GM19099 (cell line): ENCODE measurements around the gene NAA60.

Experiments
- POLR2A ChIP-seq: IDR thresholded peaks from 3 replicates; pipeline ENCODE4 v1.6.1; 2011; ENCODE audit warnings: low read depth; ENCODE audit not compliant: insufficient read length; ENCODE audit errors: extremely low read depth

Gene NAA60

GRCh38 chr16:3486506-3487215 is 43.2 kb downstream of the NAA60 start:
- TF ChIP-seq POLR2A: no peak

GRCh38 chr16:3487521-3488410 is 44.3 kb downstream of the NAA60 start:
- no peak for TF ChIP-seq POLR2A

GRCh38 chr16:3488801-3489200 is 45.3 kb downstream of the NAA60 start:
- TF ChIP-seq POLR2A: no peak

DNA sequence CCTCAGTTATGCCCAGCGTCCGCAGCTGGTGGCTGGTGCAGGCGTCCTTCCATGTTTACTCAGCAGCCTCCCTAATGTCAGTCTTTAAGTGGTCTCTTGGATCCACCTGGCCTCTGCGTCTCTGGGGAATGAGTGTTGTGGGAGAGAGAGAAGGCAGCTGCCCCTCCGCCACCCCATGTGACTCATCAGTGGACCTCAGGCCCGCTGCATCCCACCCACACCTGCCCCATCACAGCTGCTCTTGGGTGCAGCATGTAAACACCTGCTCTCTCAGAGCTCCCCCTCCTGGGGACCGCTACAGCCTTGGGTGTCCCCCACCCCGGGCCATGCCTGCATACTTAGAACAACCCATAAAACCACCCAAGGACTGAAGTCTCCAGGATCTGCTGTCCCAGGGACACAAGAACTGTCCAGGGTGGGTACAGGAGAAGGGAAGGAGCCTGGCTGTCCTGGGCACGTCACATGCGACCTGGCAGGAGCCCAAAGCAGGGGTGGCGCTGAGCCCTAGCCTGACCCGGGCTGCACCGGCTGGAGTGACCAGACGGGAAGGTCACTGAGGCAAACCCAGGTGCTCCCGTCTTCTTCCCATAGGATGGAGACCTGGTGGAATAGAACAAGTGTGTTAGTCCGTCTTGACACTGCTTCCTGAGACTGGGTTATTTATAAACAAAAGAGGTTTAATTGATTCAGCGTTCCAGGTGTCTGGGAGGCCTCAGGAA is 47.6 kb downstream of the NAA60 start:
- no peak for TF ChIP-seq POLR2A

DNA sequence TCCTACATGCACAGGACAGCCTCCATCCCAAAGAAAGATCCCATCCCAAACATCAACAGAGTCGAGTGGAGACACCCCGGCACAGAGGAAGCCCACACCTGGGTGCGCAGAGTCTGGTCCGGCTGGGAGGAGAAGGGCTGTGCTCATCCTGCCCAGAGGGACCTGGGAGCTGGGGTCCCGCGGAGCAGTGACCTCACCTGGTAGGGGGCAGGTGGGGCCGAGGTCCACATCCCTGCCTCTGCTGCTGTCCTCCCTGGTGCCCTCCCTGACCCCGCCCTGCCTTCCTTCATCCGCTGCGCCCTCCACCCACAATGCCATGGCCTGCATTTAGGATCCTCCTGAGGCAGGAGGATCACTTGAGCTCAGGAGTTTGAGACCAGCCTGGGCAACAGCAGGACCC is 48.9 kb downstream of the NAA60 start:
- TF ChIP-seq POLR2A: no peak

DNA sequence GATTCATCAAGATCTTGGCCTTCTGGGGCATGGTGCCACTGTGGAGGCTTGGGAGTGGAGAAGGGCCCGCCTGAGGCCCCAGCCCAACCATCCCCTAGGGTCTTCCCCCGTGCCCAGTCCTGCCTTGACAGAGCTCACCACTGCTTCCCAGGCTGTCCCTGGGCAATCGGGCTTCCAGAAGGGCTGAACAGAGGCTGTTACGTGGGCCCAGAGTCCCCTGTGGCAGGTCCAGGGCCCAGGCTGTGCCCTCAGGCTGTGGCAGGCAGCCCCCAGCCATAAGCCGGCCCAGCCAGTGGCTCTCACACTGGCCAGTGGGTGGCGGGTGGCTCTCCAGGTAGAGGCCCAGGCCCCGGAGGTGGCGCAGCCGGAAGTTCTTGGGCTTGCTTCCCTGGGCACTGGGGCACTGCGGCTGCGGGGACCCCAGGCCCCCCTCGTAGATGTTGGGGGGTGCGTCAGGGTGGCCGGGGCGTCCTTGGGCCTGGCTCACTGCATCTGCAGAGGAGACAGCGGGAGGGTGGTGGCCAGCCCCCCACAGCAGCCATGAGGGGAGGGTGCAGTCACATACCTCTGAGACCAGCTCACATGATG is 51.0 kb downstream of the NAA60 start:
- TF ChIP-seq POLR2A: no peak

DNA sequence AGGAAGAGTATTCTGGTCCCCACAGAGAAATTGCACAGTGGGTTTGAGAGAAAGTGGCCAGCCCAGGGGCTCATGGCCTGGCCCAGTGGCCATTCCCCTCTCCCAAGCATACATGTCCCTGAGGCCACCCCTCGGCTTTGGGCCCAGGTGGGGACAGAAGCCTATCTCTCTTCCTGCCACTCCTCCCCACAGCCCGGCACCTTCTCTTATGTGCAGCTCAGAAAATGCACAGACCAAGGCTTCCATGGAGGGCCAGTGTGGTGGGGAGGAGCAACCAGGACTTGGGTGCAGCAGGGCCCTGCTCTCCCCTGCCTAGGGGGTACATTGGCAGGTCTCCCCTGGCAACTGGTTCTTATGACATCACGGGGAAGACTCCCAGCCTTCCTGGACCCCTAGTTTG is 51.7 kb downstream of the NAA60 start, which contains the start of gene C16orf90:
TSS of gene C16orf90 (minus strand) at position 314 of the 400 bp plus-strand sequence. CDS start at position 246, 68 bp downstream.
- no peak for TF ChIP-seq POLR2A

DNA sequence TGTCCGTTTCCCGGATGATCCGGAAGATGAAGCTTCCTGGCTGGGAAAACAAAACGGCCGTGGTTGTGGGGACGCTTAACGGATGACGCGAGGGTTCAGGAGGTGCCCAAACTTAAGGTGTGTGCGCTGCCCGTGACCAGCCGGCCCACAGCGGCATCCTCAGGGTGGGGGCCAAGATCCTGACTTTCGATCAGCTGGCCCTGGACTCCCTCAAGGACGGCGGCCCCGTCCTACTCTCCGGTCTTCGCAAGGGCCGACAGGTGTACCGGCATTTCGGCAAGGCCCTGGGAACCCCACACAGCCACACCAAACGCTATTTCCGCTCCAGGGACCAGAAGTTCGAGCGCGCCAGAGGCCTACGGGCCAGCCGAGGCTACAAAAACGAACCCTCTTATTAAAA is 52.9 kb downstream of the NAA60 start:
- no peak for TF ChIP-seq POLR2A

- no peak for TF ChIP-seq POLR2A
Measured at GRCh38 chr16:3497771-3498170, 54.3 kb downstream of the NAA60 start.

DNA sequence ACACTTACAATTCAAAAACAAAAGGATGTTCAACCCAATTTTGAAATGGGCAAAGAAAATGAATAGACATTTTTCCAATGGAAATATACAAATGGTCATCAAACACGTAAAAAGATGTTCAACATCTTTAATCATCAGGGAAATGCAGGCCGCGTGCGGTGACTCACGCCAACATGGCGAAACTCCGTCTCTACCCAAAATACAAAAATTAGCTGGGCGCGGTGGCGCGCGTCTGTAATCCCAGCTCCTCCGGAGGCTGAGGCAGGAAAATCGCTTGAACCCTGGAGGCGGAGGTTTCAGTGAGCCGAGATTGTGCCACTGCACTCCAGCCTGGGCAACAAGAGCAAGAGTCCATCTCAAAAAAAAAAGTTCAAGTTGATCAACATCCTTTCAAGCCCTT is 55.5 kb downstream of the NAA60 start:
- TF ChIP-seq POLR2A: no peak

DNA sequence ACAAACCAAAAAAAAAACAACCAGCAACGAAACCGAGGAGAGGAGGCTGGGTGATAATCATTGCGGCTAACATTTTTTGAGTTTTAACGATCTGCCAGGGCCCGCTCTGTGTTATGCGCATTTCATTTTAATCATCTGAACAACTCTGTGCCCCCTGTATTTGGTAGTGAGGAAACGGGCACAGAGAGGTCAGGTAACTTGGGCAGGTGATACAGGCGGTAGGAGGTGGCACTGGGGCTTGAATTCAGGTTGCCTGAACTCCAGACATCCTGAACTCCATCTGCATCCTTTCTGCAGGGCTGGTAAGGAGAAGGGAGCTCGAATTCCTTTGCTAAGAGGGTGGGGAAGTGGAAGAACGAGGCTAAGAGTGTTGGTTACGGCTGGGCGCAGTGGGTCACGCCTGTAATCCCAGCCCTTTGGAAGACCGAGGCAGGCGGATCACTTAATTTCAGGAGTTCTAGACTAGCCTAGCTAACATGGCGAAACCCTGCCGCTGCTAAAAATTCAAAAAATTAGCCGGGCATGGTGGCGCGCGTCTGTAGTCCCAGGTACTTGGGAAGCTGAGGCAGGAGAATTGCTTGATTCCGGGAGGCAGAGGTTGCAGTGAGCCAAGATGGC is 58.4 kb downstream of the NAA60 start:
- no peak for TF ChIP-seq POLR2A

- no peak for TF ChIP-seq POLR2A
Measured at GRCh38 chr16:3503523-3503922, 60.0 kb downstream of the NAA60 start.

GRCh38 chr16:3508736-3509135 is 65.3 kb downstream of the NAA60 start:
- TF ChIP-seq POLR2A: no peak

GRCh38 chr16:3509470-3509928 is 66.0 kb downstream of the NAA60 start:
- TF ChIP-seq POLR2A: no peak

GRCh38 chr16:3510416-3510815 is 66.9 kb downstream of the NAA60 start:
- TF ChIP-seq POLR2A: no peak
